Cardiac fibroblast (primary cell): Measurements from ENCODE around the gene COPS3.
A peak's percentile ranks its signal among the peaks of the same experiment; 100 is the strongest.
"Not testable (repeated sequence)": the region's sequence is repeated elsewhere in the genome, so short reads cannot be mapped to it uniquely, and the experiment has no call there.

Experiments
- DNase-seq, 2 donors: peaks; one replicate each; pipeline versions ENCODE4 v3.0.0 to v3.0.0-alpha.2; 2010; ENCODE audit warnings: low read depth in 2 of 2
- H3K4me3 ChIP-seq, 2 donors: replicated peaks in 1 of 2; 1 replicate in 1 of 2; 2 replicates in 1 of 2; pipeline ENCODE4 v1.5.1; 2011; ENCODE audit warnings: low read depth in 2 of 2, low read length in 2 of 2, mild to moderate bottlenecking in 2 of 2, moderate library complexity in 1 of 2
- CTCF ChIP-seq: IDR thresholded peaks from one replicate; pipeline ENCODE4 v1.5.1; 2011; ENCODE audit warnings: low read depth, mild to moderate bottlenecking, low read length, inconsistent platforms

Gene COPS3

GRCh38 chr17:17313350-17313991 lies 32.4 kb upstream of the COPS3 start:
- no peak overlapping the region for H3K4me3 ChIP-seq
- TF ChIP-seq CTCF: peak; percentile 43
- DNase-seq: peak; percentile 36 to 37

DNA sequence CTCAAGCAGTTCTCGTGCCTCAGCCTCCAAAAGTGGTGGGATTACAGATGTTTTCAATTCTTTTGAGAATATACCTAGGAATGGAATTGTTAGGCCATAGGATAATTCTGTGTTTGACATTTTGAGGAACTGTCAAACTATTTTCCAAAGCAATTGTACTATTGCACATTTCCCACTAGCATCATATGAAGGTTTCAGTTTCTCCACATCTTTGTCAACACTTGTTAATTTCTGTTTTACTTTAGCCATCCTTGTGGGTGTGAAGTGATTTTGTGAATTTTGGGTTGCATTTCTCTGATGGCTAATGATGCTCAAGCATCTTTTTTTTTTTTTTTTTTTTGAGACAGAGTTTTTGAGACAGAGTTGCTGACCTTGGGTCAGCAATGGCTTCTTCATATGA lies 28.3 kb upstream of the COPS3 start:
- no peak for TF ChIP-seq CTCF
- no peak overlapping the region for H3K4me3 ChIP-seq
- no peak for DNase-seq

DNA sequence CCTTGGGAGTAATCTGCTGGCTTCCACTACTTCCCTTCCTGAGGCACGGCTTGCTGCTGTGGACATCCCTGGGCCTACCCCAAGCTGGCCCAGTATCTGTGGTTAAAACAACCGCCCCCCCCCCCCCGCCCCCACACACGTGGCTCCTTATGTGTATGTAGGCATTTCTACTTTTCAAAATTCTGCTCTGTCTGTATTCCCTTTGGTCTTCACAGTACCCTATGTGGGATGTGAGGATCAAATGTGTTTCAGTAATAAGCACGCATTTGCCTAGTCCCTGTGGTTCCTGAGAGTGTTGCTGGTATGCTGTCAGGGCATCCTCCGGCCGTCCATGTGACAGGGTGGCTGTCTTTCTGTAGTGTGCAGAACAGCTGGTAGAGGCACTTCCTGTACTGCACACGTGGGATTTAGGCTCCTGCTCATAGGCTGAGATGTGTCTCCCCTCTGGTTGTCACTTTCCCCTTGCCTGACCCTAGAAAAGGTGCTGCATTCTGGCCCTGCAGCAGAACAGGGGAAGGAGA lies 24.3 kb upstream of the COPS3 start:
- no peak for TF ChIP-seq CTCF
- DNase-seq: no peak
- H3K4me3 ChIP-seq: no peak overlapping the region

DNA sequence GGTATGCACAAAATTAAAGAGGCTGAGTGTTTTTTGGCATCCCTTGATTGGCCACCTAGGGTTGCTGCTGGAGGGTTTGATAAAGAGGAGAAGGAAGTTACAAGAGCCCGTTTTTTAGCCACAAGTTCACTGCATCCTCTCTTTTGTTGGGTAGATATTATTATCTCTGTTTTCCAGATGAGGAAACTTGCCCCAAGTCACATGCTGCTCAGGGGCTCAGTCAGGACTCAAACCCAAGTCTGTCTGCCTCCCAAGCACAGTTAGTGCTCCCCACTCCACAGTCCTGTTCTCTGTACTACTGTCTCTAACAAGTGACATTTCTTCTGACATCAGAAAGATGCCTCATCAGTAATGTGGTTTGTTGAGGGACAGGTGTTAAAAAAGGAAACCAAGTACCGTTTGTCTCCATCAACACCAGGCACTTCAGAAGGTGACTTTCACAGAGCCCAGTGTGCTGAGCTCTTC lies 23.5 kb upstream of the COPS3 start:
- DNase-seq: no peak
- TF ChIP-seq CTCF: no peak
- H3K4me3 ChIP-seq: no peak overlapping the region

GRCh38 chr17:17303847-17304490 lies 22.9 kb upstream of the COPS3 start:
- no peak for DNase-seq

GRCh38 chr17:17303010-17303846 lies 22.2 kb upstream of the COPS3 start, which contains the start of gene NT5M:
Gene NT5M (plus strand): TSS chr17:17303373. CDS start chr17:17303551, 178 bp downstream.
- DNase-seq: peak; percentile 59 to 68
- H3K4me3 ChIP-seq: peak within 1 kb of the TSS; percentile 43 to 44
- TF ChIP-seq CTCF: no peak

More at GRCh38 chr17:17303847-17304490, 22.9 kb upstream of the COPS3 start:
- peak overlapping the region; percentile 43 to 44 for H3K4me3 ChIP-seq
- no peak for TF ChIP-seq CTCF

- DNase-seq, H3K4me3 ChIP-seq: not testable (repeated sequence)
Observed at GRCh38 chr17:17301659-17302058, 20.6 kb upstream of the COPS3 start.
